NB4 (cell line): Measurements from ENCODE around the gene PCDH12.

ENCODE experiments used
- MAX ChIP-seq: IDR thresholded peaks from 2 replicates; pipeline ENCODE4 v1.6.1; 2011; ENCODE audit warnings: low read depth, low read length
- TF ChIP-seq, protein P1 (sequence below): IDR thresholded peaks from one replicate; pipeline ENCODE4 v1.5.1; 2012; ENCODE audit warnings: low read depth, low read length

GRCh38 chr5:141917760-141918159, 40.2 kb downstream of the PCDH12 start:
- TF ChIP-seq, protein P1, sequence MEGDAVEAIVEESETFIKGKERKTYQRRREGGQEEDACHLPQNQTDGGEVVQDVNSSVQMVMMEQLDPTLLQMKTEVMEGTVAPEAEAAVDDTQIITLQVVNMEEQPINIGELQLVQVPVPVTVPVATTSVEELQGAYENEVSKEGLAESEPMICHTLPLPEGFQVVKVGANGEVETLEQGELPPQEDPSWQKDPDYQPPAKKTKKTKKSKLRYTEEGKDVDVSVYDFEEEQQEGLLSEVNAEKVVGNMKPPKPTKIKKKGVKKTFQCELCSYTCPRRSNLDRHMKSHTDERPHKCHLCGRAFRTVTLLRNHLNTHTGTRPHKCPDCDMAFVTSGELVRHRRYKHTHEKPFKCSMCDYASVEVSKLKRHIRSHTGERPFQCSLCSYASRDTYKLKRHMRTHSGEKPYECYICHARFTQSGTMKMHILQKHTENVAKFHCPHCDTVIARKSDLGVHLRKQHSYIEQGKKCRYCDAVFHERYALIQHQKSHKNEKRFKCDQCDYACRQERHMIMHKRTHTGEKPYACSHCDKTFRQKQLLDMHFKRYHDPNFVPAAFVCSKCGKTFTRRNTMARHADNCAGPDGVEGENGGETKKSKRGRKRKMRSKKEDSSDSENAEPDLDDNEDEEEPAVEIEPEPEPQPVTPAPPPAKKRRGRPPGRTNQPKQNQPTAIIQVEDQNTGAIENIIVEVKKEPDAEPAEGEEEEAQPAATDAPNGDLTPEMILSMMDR = no peak
- no peak for TF ChIP-seq MAX
